ENCODE results near the gene ATP9B. TPM values are rescaled to one million over a fixed set of nuclear protein-coding genes. Genes with fewer than 3 reads are reported as not detected.

The ATP9B gene
- total RNA-seq, 1 experiment from 2014 or later, result 20.9 TPM

- no peak overlapping the region for H2BK15ac ChIP-seq (ENCODE audit: low read depth, low read length)
- no peak overlapping the region for H2BK5ac ChIP-seq (ENCODE audit: insufficient read length, low read length)
- no peak overlapping the region for H2AK5ac ChIP-seq (ENCODE audit: insufficient read length, low read length)
- no peak overlapping the region for H3K23ac ChIP-seq (ENCODE audit: insufficient read length, low read depth, low read length)
- no peak overlapping the region for H3K4me2 ChIP-seq (ENCODE audit: insufficient read depth, insufficient read length, low read length)
- Mint-ChIP-seq H3K4me3 (no peak overlapping the region), H3K4me1 (peaks cover 4 to 13% of the 10 kb centered on the region in 2 experiments), H3K27me3 (ENCODE audit: low read depth) (no peaks in the 10 kb centered on the region; the same call in 1 of the 2 replicates), H3K27ac (peak overlapping the region in 2 of 3 experiments; percentile 59 to 64; a peak in 2 of 7 replicates), H3K36me3 (ENCODE audit: insufficient read depth in 1 of 3, low read depth in 3 of 3) (peaks cover 2 to 3% (median 2%) of the 10 kb centered on the region in 3 experiments; a peak in 5 of 7 replicates), H3K9me3 (no peaks in the 10 kb centered on the region; a peak in 1 of 5 replicates)
- no peaks in the 10 kb centered on the region for H3K27me3 ChIP-seq (ENCODE audit: insufficient read depth, low read length)
- no peaks in the 10 kb centered on the region for H3K9me3 ChIP-seq (ENCODE audit: control insufficient read depth, low read depth, low read length)
- no peaks in the 10 kb centered on the region for H3K4me1 ChIP-seq (ENCODE audit: insufficient read depth, low read length)
- no peak overlapping the region for H3K18ac ChIP-seq (ENCODE audit: insufficient read length, low read depth, low read length)
- DNase-seq, result no peak
- H2AFZ ChIP-seq (ENCODE audit: low read length), result no peak overlapping the region
- H4K20me1 ChIP-seq (ENCODE audit: control insufficient read depth, insufficient read depth, insufficient read length), result no peaks in the 10 kb centered on the region
- 0 out of 2 replicates have a peak overlapping the region, but pooled peaks have one; percentile 49 for H3K14ac ChIP-seq (ENCODE audit: insufficient read depth, low read length)
- H3K4ac ChIP-seq (ENCODE audit: low read depth, low read length), result no peak overlapping the region; the same call in 1 of the 2 replicates
- H3K9ac ChIP-seq (ENCODE audit: extremely low read depth, insufficient read length, low read length), result no peak overlapping the region
- H3K56ac ChIP-seq (ENCODE audit: insufficient read length, low read depth, low read length), result no peak overlapping the region
- no peak overlapping the region for H2BK120ac ChIP-seq (ENCODE audit: low read depth, low read length, poor library complexity, severe bottlenecking)
- H3K27ac ChIP-seq (ENCODE audit: insufficient read length, low read depth, low read length), result no peak overlapping the region
- H3K23me2 ChIP-seq (ENCODE audit: insufficient read length, low read depth, low read length, poor library complexity, severe bottlenecking), result no peaks in the 10 kb centered on the region
- H4K91ac ChIP-seq (ENCODE audit: insufficient read length, low read depth, low read length), result no peak overlapping the region
- no peak overlapping the region for H4K8ac ChIP-seq (replicated peaks; ENCODE audit: insufficient read length, low read depth, low read length)
- no peak overlapping the region for H2BK20ac ChIP-seq (ENCODE audit: low read depth, low read length, poor library complexity, severe bottlenecking)
- no CpG with 5 or more reads among the region's 12 CpGs for WGBS (ENCODE audit: extremely low coverage, insufficient read length, low lambda C conversion rate)
- no peaks in the 10 kb centered on the region for H3K79me1 ChIP-seq (ENCODE audit: insufficient read depth, low read depth, low read length, poor library complexity, severe bottlenecking)
- H4K5ac ChIP-seq (ENCODE audit: insufficient read length, low read depth, low read length), result no peak overlapping the region
- H3T11ph ChIP-seq (ENCODE audit: low read length), result no peak overlapping the region
- no peak overlapping the region for H2BK12ac ChIP-seq (ENCODE audit: insufficient read length, low read depth, low read length)
- TF ChIP-seq CTCF (conservative IDR thresholded peaks at IDR 0.05), result no peak
- no peaks in the 10 kb centered on the region for H3K79me2 ChIP-seq (ENCODE audit: insufficient read depth, low read length)
These were observed 356.3 kb downstream of the ATP9B start for GRCh38 chr18:79425569-79425886.
